ENCODE data around the gene CALR.

The CALR gene

DNA sequence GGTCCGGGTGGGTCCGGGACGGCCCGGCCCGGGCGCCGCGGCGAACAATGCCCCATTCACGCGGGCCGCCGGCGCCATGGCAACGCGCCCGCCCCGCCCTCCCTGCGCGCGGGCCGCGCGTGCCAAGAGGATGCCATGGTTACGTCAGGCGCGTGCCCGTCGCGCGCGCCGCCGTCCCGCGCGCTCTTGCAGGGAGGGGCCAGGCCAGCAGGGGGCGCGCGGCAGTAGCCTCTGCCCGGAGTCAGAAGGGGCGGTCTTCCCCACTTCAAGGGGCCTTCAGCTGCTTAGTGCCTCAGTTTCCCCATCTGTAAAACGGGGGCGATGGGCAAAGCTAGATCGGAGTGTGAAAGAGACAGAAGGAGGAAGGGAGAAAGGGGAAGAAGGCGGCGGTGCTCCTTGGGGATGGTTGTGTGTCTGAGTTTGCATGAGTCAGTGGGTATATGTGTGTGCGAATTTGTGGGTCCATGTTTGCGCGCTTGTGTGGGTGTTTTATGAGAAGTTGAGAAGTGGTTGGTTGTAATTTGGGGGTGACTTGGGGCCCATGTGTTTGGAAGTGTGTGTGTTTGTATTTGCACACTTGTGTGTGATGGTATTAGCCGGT lies 45.2 kb downstream of the CALR start:
- peak; percentile 54 for DNase-seq

DNA sequence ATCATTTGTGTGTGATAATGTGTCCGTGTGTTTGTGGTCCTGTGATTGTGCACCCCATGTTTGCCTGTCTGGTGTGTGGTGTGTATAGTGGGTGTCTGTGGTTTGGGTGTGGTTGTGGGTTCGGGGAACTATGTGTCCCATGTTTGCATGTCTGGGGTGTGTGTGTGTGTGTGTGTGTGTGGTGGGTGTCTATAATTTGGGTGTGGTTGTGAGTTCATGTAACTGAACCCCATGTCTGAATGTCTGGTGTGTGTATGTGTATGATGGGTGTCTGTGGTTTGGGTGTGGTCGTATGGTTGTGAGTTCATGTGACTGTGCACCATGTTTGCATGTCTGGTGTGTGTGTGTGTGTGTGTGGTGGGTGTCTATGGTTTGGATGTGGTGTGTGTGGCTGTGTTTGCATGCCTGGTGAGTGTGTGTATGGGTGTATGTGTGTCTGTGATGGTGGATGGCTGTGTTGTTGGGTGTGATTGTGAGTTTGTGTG lies 45.8 kb downstream of the CALR start:
- DNase-seq, result no peak

DNA sequence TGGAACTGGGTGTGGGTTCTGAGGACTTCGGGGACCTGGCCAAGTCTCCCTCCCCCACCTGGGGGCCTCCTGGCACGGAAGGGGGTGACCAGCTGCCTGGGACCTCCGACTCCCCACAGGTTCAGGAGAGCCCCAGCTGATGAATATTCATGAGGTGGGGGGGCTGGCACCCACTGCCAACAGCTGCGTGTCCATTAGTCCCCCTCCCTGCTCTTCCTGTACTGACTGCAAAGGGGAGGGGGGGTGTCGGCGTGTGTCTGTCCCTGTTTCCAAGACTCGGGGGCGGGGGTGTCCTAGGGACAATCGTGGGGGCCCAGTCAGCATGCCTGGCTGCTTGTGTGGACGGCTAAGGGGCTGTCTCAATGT lies 46.3 kb downstream of the CALR start:
- DNase-seq, result no peak

DNA sequence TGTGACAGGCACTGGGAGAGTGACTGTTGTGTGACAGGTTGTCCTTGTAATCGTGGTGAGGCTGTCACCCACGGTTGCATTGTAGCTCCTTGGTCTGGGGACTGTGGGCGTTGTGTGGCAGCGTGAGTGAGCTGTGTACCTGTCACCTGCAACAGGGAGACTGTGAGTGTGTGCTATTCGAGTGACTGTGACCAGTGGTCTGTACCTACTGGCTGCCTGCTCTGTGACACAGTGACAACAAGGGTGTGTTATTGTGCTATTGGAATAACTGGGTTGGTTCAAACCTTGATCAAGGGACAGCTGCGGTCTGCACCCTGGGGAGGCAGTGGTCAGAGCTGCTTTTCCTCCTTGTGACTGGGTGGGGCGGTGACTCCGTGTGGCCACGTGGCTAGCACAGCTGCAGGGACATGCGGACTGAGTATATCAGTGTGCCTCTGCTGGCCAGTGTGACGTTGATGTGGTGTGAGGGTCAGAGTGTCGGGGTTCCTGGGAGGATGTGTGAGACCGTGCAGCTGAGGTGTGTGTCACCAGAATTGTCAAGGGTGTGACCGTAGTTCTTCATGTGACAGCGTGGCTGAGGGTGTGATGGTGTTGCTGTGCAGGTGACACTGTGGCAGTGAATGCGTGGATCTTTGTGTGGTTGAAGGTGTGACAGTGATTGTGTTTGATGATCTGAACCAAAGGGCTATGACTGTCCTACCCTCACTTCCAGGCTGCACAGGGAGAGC lies 46.8 kb downstream of the CALR start:
- DNase-seq, result no peak

DNA sequence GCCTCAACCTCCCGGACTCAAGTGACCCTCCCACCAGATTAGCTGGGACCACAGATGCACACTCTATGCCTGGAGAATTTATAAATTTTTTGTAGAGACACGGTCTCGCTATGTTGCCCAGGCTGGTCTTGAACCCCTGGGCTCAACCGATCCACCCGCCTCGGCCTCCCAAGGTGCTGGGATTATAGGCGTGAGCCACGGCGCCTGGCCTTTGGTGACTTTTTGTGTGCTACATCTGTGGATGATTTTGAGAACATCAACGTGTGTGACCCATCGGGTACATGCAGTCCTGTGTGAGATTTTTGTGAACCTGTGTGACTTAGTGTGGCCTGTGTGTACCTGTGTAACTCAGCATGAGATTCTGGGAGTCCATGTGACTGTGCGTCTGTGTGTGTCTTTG lies 48.3 kb downstream of the CALR start:
- no peak for DNase-seq

DNA sequence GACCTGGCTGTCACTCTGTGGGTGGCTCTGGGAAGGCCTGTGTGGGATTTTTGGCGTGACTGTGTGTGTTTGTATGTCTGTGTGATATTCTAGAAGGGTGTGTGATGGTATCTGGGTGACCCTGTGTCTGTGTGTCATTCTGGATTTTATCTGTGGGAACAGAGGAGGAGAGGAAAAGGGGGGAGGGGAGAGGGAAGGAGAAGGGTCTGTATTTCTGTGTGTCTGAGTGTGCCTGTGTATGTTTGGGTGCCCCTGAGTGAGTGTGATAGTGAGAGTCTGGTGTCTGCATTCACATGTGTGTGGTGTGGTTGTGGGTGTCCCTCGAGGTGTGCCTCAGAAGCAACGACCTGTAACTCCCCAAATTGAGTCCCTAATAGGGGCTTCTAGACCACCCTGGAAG lies 48.8 kb downstream of the CALR start:
- DNase-seq, result no peak

DNA sequence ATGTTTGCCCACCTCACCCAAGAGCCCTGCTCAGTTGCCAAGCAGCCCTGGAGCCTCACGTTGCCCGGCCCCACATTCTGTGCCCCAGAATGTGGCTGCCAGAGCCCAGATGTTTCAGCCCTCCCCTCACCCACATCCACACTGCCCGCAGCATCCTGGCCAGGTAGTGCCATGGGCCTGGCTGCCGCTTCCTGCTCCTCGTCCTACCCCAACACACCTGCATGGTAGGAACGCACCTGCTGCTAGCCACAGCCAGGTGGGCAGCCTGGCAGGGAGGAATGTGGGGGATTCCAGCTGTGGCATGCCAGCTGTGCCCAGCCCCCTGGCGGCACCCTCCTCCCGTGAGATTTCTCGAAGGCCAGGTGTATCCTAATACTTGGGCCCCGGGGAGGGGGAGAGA lies 49.4 kb downstream of the CALR start:
- DNase-seq, result no peak

DNA sequence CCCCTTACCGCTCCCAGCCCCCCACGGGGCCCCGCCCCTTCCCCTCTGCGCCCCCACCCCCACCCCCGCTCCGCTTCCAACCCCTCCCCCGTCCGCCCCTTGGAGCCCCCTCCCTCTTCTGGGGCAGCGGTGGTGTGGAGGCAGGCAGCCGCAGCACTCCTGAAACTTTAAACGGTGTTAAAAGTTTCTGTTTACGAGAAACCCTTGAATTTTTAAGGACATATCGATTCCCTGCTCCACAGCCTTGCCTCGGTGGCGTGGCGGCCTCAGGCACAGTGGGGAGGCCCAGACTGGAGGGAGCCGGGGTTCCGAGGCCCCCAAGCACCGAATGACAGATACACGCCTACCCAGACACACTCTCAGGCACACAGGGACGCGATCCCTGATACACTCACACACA lies 52.0 kb downstream of the CALR start:
- DNase-seq, result no peak

DNA sequence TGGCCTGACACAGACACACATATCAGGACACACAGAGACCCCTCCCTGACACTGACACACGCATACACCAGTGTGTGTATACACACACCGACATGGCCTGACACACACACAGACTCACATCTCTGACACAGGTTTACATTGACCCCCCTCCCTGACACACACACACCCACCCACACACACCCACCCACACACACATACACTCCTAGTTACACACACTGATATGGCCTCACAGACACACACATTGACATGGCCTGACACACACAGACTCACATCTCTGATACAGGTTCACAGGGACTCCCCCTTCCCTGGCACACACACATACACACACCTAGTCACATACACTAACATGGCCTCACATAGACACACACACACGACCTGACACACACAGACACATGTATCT lies 52.4 kb downstream of the CALR start:
- no peak for DNase-seq

DNA sequence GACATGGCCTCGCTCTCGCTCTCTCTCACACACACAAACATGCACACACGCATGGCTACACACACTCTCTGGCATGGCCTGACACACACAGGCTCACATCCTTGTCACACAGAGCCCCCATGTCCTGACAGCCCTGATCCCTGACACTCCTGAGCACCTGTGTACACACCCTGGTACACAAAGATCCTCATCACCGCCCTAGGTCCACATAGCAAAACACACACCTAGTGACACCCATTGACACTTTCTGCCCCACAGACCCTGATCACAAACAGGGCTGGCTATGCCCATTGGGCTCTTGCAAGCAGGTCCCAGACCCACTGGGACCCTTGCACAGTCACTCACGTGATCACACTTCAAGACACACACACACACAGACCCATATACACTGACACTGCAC lies 52.9 kb downstream of the CALR start:
- DNase-seq, result no peak

DNA sequence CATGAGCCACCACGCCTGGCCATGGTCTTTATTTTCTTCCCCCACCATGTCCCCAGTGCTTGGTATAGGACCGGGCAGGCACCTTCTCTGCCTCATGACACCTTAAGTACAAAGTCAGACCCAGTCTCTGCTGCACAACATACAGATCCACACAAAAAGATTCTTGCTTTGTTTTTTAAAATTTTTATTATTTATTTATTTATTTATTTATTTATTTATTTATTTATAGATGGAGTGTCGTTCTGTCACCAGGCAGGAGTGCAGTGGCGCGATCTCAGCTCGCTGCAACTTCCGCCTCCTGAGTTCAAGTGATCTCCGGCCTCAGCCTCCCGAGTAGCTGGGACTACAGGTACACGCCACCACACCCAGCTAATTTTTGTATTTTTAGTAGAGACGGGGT lies 54.3 kb downstream of the CALR start:
- no peak for DNase-seq

DNA sequence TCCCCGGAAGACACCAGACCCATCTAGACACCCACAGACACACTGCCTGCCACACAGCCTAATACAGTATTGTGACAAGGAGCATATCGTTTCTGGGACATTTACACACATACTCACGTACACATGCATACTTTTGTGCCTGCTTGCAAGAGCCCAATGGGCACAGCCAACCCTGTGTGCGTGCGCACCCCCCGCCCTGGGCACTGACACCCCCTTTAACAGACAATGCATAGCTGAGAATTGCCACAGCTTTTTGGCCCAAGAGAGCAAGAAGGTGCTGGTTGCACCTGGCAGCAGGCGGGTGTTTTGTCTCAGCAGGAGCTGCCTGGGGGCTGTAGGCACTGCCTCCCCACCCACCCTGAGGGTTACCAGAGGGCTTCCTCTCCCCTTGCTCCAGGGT lies 55.2 kb downstream of the CALR start:
- no peak for DNase-seq

Data from NCI-H226 (cell line).